EL (cell line): ENCODE data around the gene ZP1.

Source experiments
- DNase-seq: peaks from one replicate; pipeline ENCODE4 v3.0.0-alpha.2; 2016

Gene ZP1

GRCh38 chr11:60844045-60844869 is 23.1 kb upstream of the ZP1 start:
- peak; percentile 28 for DNase-seq

- no peak for DNase-seq
Observed at GRCh38 chr11:60844870-60845221, 22.5 kb upstream of the ZP1 start.

GRCh38 chr11:60845338-60845737 is 22.0 kb upstream of the ZP1 start:
- no peak for DNase-seq

- DNase-seq = no peak
Observed at GRCh38 chr11:60847281-60847680, 20.1 kb upstream of the ZP1 start.

- no peak for DNase-seq
Observed at GRCh38 chr11:60847896-60848295, 19.4 kb upstream of the ZP1 start.

GRCh38 chr11:60848714-60849151 is 18.6 kb upstream of the ZP1 start:
- DNase-seq = no peak

GRCh38 chr11:60849641-60850520 is 17.5 kb upstream of the ZP1 start:
- no peak for DNase-seq

- no peak for DNase-seq
Observed at GRCh38 chr11:60851327-60852104, 15.8 kb upstream of the ZP1 start.

GRCh38 chr11:60852117-60852981 is 15.0 kb upstream of the ZP1 start:
- DNase-seq = no peak

- DNase-seq = no peak
Observed at GRCh38 chr11:60852982-60853950, 14.1 kb upstream of the ZP1 start.

- no peak for DNase-seq
Observed at GRCh38 chr11:60854140-60854846, 13.0 kb upstream of the ZP1 start.

GRCh38 chr11:60854847-60855725 is 12.3 kb upstream of the ZP1 start:
- no peak for DNase-seq

- DNase-seq = no peak
Observed at GRCh38 chr11:60855726-60856633, 11.4 kb upstream of the ZP1 start, which contains the start of gene PTGDR2. PTGDR2 (minus strand) TSS chr11:60855950; CDS start chr11:60853722, 2,228 bp downstream.

- peak; percentile 39 for DNase-seq
Observed at GRCh38 chr11:60857378-60858232, 9.7 kb upstream of the ZP1 start.

GRCh38 chr11:60858236-60858635 is 9.1 kb upstream of the ZP1 start:
- DNase-seq = no peak

- no peak for DNase-seq
Observed at GRCh38 chr11:60858731-60859464, 8.4 kb upstream of the ZP1 start.
